ENCODE data around the gene GSG1.

The GSG1 gene

GRCh38 chr12:13135371-13136178 lies 32.1 kb upstream of the GSG1 start:
- H3K4me1 Mint-ChIP-seq = peaks cover 20% of the 10 kb centered on the region
- H3K27ac Mint-ChIP-seq = no peak overlapping the region
- TF ChIP-seq CTCF (IDR thresholded peaks at IDR 0.05) = no peak
- no peak for DNase-seq
- no peaks in the 10 kb centered on the region for H3K27me3 Mint-ChIP-seq (ENCODE audit: low read depth, poor library complexity)
- H3K36me3 Mint-ChIP-seq (ENCODE audit: low read depth) = no peaks in the 10 kb centered on the region
- no peaks in the 10 kb centered on the region for H3K9me3 Mint-ChIP-seq
- no peak overlapping the region for H3K4me3 Mint-ChIP-seq

- Mint-ChIP-seq H3K4me3 (no peak overlapping the region), H3K4me1 (peaks cover 25% of the 10 kb centered on the region), H3K27ac (no peak overlapping the region), H3K9me3 (no peaks in the 10 kb centered on the region), H3K27me3 (ENCODE audit: low read depth, poor library complexity) (no peaks in the 10 kb centered on the region), H3K36me3 (ENCODE audit: low read depth) (no peaks in the 10 kb centered on the region)
- no peak for TF ChIP-seq CTCF (IDR thresholded peaks at IDR 0.05)
- no peak for DNase-seq
These were observed 30.4 kb upstream of the GSG1 start for GRCh38 chr12:13133886-13134285.

- TF ChIP-seq CTCF (IDR thresholded peaks at IDR 0.05) = no peak
These were observed 27.5 kb upstream of the GSG1 start for GRCh38 chr12:13130981-13131380.

GRCh38 chr12:13128291-13128965 lies 25.0 kb upstream of the GSG1 start:
- peaks cover 27% of the 10 kb centered on the region for H3K4me1 Mint-ChIP-seq
- no peaks in the 10 kb centered on the region for H3K9me3 Mint-ChIP-seq
- no peaks in the 10 kb centered on the region for H3K36me3 Mint-ChIP-seq (ENCODE audit: low read depth)
- H3K27me3 Mint-ChIP-seq (ENCODE audit: low read depth, poor library complexity) = no peaks in the 10 kb centered on the region
- no peak for DNase-seq
- no peak overlapping the region for H3K27ac Mint-ChIP-seq
- no peak overlapping the region for H3K4me3 Mint-ChIP-seq
- no peak for TF ChIP-seq CTCF (IDR thresholded peaks at IDR 0.05)

More at GRCh38 chr12:13130981-13131380, 27.5 kb upstream of the GSG1 start:
- H3K36me3 Mint-ChIP-seq (ENCODE audit: low read depth) = no peaks in the 10 kb centered on the region
- H3K27me3 Mint-ChIP-seq (ENCODE audit: low read depth, poor library complexity) = no peaks in the 10 kb centered on the region
- H3K4me3 Mint-ChIP-seq = no peak overlapping the region
- no peak overlapping the region for H3K27ac Mint-ChIP-seq
- DNase-seq = no peak
- peaks cover 30% of the 10 kb centered on the region for H3K4me1 Mint-ChIP-seq
- no peaks in the 10 kb centered on the region for H3K9me3 Mint-ChIP-seq

GRCh38 chr12:13127444-13127843 lies 24.0 kb upstream of the GSG1 start:
- Mint-ChIP-seq H3K27me3 (ENCODE audit: low read depth, poor library complexity) (peaks cover 2% of the 10 kb centered on the region), H3K4me1 (peaks cover 27% of the 10 kb centered on the region), H3K4me3 (no peak overlapping the region), H3K9me3 (no peaks in the 10 kb centered on the region), H3K36me3 (ENCODE audit: low read depth) (no peaks in the 10 kb centered on the region), H3K27ac (no peak overlapping the region)
- TF ChIP-seq CTCF (IDR thresholded peaks at IDR 0.05) = no peak
- DNase-seq = no peak

Data from nephron progenitor cell (in vitro differentiated cells).